Glutamatergic neuron (in vitro differentiated cells): ENCODE measurements around the gene FGFR4. TPM values are rescaled to one million over a fixed set of nuclear protein-coding genes. Genes with fewer than 3 reads are reported as not detected.
A peak's percentile ranks its signal among the peaks of the same experiment; 100 is the strongest.

ENCODE experiments used
- DNase-seq: peaks from one replicate; pipeline ENCODE4 v3.0.0; 2022
- H3K27ac Mint-ChIP-seq: one replicate; pipeline ENCODE4 v1.8.0; 2020; ENCODE audit warnings: mild to moderate bottlenecking, mixed read lengths, inconsistent platforms; ENCODE audit not compliant: unreplicated experiment
- H3K27me3 Mint-ChIP-seq: one replicate; pipeline ENCODE4 v1.8.0; 2020; ENCODE audit warnings: mild to moderate bottlenecking, moderate library complexity, mixed read lengths, inconsistent platforms; ENCODE audit not compliant: unreplicated experiment
- H3K36me3 Mint-ChIP-seq: one replicate; pipeline ENCODE4 v1.8.0; 2020; ENCODE audit warnings: mild to moderate bottlenecking, mixed read lengths, inconsistent platforms; ENCODE audit not compliant: unreplicated experiment
- H3K4me1 Mint-ChIP-seq: one replicate; pipeline ENCODE4 v1.8.0; 2020; ENCODE audit warnings: mild to moderate bottlenecking, low read depth, mixed read lengths, inconsistent platforms; ENCODE audit not compliant: unreplicated experiment
- H3K4me3 Mint-ChIP-seq: one replicate; pipeline ENCODE4 v1.8.0; 2020; ENCODE audit warnings: mild to moderate bottlenecking, mixed read lengths, inconsistent platforms; ENCODE audit not compliant: unreplicated experiment
- H3K9me3 Mint-ChIP-seq: one replicate; pipeline ENCODE4 v1.8.0; 2020; ENCODE audit warnings: mild to moderate bottlenecking, moderate library complexity, mixed read lengths, inconsistent platforms; ENCODE audit not compliant: unreplicated experiment
- CTCF ChIP-seq: fragments of 200-600 bp; sonication (generic); IDR thresholded peaks from one replicate; pipeline ENCODE4 v1.5.0; 2021; ENCODE audit not compliant: partially characterized antibody, unreplicated experiment
- total RNA-seq: library from RNA; stranded (reverse); fragmentation: NEBNext Ultra II Directional; extraction: Animal tissue kit (Norgen Biotek cat#: 25700); gene quantifications from one replicate; pipeline ENCODE4 v1.2.1, GENCODE V29; 2021; ENCODE audit not compliant: unreplicated experiment

FGFR4 gene
- total RNA-seq, 1 donor from 2014 or later: 5.2 TPM

DNA sequence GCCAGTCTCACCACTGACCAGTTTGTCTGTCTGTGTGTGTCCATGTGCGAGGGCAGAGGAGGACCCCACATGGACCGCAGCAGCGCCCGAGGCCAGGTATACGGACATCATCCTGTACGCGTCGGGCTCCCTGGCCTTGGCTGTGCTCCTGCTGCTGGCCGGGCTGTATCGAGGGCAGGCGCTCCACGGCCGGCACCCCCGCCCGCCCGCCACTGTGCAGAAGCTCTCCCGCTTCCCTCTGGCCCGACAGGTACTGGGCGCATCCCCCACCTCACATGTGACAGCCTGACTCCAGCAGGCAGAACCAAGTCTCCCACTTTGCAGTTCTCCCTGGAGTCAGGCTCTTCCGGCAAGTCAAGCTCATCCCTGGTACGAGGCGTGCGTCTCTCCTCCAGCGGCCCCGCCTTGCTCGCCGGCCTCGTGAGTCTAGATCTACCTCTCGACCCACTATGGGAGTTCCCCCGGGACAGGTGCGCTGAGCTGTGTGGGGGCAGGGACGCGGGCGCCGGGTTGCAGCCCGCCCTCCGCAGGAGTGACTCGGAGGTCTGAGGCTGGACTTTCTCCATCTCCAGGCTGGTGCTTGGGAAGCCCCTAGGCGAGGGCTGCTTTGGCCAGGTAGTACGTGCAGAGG, 6.5 kb downstream of the FGFR4 start:
- no peaks in the 10 kb centered on the region for H3K36me3 Mint-ChIP-seq
- no peak overlapping the region for H3K27ac Mint-ChIP-seq
- no peak for DNase-seq
- no peak overlapping the region for H3K4me3 Mint-ChIP-seq
- peaks cover 15% of the 10 kb centered on the region for H3K27me3 Mint-ChIP-seq
- peaks cover 3% of the 10 kb centered on the region for H3K9me3 Mint-ChIP-seq
- H3K4me1 Mint-ChIP-seq: peaks cover 10% of the 10 kb centered on the region
- TF ChIP-seq CTCF: no peak

DNA sequence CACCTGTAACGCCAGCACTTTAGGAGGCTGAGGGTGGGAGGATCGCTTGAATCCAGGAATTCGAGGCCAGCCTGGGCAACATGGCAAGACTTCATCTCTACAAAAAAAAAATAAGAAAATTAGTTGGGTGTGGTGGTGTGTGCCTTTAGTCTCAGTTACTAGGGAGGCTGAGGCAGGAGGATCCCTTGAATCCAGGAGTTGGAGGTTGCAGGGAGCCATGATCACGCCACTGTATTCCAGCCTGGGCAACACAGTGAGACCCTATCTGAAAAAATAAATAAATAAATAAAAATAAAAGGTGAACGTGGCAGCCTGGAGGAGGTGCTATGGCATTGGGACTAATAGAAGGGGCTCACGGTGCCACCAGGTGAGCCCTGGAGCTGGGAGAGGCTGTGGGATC, 7.1 kb downstream of the FGFR4 start:
- no peaks in the 10 kb centered on the region for H3K36me3 Mint-ChIP-seq
- peaks cover 13% of the 10 kb centered on the region for H3K27me3 Mint-ChIP-seq
- TF ChIP-seq CTCF: no peak
- no peak overlapping the region for H3K27ac Mint-ChIP-seq
- H3K4me3 Mint-ChIP-seq: no peak overlapping the region
- no peak for DNase-seq
- peaks cover 3% of the 10 kb centered on the region for H3K9me3 Mint-ChIP-seq
- peaks cover 11% of the 10 kb centered on the region for H3K4me1 Mint-ChIP-seq

DNA sequence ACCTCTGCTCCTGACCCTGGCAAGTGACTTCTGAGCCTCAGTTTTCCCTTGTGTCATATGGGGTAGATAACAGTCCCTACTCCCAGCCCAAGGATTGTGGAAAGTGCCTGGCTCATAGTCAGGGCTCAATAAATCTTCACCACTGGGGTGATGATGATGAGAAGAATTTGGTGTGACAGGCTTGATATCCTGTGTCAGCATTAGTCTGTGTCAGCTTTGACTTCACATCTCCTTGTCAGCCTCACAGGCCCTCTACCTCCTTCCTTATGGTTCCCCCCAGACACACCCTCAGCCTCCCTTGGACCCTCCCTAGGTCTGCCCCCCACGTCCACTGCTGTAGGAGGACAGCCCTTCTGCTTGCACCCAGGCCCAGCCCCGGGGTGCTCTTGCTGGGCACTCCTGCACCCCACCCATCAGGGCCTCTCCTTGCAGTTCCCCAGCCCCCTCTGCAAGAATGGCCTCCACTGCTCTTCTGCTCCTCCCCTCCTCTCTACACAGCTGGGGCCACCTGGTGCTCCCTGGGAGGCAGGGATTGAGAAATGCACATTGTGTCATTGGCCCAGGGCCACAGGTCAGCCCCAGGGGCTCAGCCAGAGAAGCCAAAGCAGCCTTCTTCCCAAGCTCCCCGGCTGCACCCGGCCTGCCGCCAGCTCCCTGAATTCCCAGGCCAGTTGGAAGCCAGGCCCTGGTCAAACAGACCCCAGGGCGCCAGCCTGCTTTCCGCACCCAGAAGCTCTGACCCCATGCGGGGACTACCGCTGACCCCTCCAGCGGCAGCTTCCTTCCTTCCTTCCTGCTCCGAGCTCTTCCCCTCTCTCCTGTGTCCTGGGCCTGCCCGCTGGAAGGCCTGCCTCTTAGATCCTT, 7.7 kb downstream of the FGFR4 start:
- TF ChIP-seq CTCF: no peak
- H3K4me1 Mint-ChIP-seq: peaks cover 13% of the 10 kb centered on the region
- peaks cover 6% of the 10 kb centered on the region for H3K9me3 Mint-ChIP-seq
- no peaks in the 10 kb centered on the region for H3K36me3 Mint-ChIP-seq
- H3K27ac Mint-ChIP-seq: peak overlapping the region; percentile 41
- peak; percentile 65 for DNase-seq
- H3K4me3 Mint-ChIP-seq: peak overlapping the region; percentile 13
- peaks cover 13% of the 10 kb centered on the region for H3K27me3 Mint-ChIP-seq

DNA sequence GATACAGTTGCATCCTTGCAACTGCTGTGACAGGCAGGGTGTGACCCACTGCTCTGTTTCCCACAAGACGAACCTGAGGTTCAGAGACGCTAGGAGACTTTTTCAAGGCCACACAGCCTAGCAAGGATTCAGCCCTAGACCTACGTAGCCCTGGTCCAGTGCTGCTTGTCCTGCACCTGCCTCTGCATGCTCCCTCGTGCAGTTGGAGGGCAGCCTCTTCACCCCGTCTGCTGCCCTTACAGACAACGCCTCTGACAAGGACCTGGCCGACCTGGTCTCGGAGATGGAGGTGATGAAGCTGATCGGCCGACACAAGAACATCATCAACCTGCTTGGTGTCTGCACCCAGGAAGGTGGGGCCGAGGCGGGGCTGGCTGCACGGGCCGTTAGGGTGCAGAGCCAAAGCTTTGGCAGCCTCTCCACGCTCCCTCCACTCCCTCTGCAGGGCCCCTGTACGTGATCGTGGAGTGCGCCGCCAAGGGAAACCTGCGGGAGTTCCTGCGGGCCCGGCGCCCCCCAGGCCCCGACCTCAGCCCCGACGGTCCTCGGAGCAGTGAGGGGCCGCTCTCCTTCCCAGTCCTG, 8.5 kb downstream of the FGFR4 start:
- H3K4me3 Mint-ChIP-seq: peak overlapping the region; percentile 13
- no peaks in the 10 kb centered on the region for H3K36me3 Mint-ChIP-seq
- H3K9me3 Mint-ChIP-seq: peaks cover 3% of the 10 kb centered on the region
- peaks cover 10% of the 10 kb centered on the region for H3K27me3 Mint-ChIP-seq
- no peak for DNase-seq
- peak overlapping the region; percentile 41 for H3K27ac Mint-ChIP-seq
- TF ChIP-seq CTCF: no peak
- peaks cover 13% of the 10 kb centered on the region for H3K4me1 Mint-ChIP-seq
